MCF 10A (cell line): Measurements from ENCODE around the gene PPFIA2. TPM values are rescaled to one million over a fixed set of nuclear protein-coding genes. Genes with fewer than 3 reads are reported as not detected.
A peak's percentile ranks its signal among the peaks of the same experiment; 100 is the strongest.

Experiments used
- BruUV-seq: library from RNA; stranded (reverse); fragments of 400-500 nt; replicated peaks from 2 replicates; lab custom pipeline; 2021; lab: Mats Ljungman, UMichigan
- CTCF ChIA-PET: fragments of 300-600 bp; sonication (Branson Sonifier 250); formaldehyde crosslinking; extraction: SDS; loops from one replicate; lab custom pipeline; 2021; ENCODE audit warnings: antibody characterized with exemption, inconsistent platforms; lab: Yijun Ruan, JAX
- POLR2A ChIA-PET: fragments of 300-600, 350-650 bp; sonication (Branson Sonifier 250); formaldehyde crosslinking; extraction: SDS; loops from one replicate; lab custom pipeline; 2020; ENCODE audit warnings: antibody characterized with exemption, inconsistent platforms; lab: Yijun Ruan, JAX
- DNase-seq: peaks from one replicate; pipeline ENCODE4 v3.0.0-alpha.2; 2018; ENCODE audit not compliant: unreplicated experiment
- H3K27ac Mint-ChIP-seq: one replicate; pipeline ENCODE4 v1.8.0; 2022; ENCODE audit warnings: mild to moderate bottlenecking, low read depth, mixed read lengths; ENCODE audit not compliant: unreplicated experiment
- H3K27me3 Mint-ChIP-seq: one replicate; pipeline ENCODE4 v1.8.0; 2022; ENCODE audit warnings: mixed read lengths; ENCODE audit not compliant: insufficient read depth, unreplicated experiment
- H3K36me3 Mint-ChIP-seq: one replicate; pipeline ENCODE4 v1.8.0; 2022; ENCODE audit warnings: mild to moderate bottlenecking, moderate library complexity, mixed read lengths; ENCODE audit not compliant: insufficient read depth, unreplicated experiment
- H3K4me1 Mint-ChIP-seq: one replicate; pipeline ENCODE4 v1.8.0; 2022; ENCODE audit warnings: mixed read lengths; ENCODE audit not compliant: insufficient read depth, unreplicated experiment
- H3K4me3 Mint-ChIP-seq: one replicate; pipeline ENCODE4 v1.8.0; 2022; ENCODE audit warnings: mild to moderate bottlenecking, moderate library complexity, mixed read lengths; ENCODE audit not compliant: unreplicated experiment
- H3K9me3 Mint-ChIP-seq: one replicate; pipeline ENCODE4 v1.8.0; 2022; ENCODE audit warnings: mixed read lengths; ENCODE audit not compliant: unreplicated experiment
- intact Hi-C: fragments of 100-400 bp; cut with micrococcal nuclease; formaldehyde crosslinking; loops from 2 replicates; pipeline ENCODE4 v1.14.1; 2022
- total RNA-seq: library from RNA; stranded (reverse); gene quantifications from 2 replicates; pipeline ENCODE4 v1.2.3, GENCODE V29; 2022
- TF ChIP-seq, protein P1 (sequence below): fragments of 200-600 bp; IDR thresholded peaks from one replicate; pipeline ENCODE4 v1.8.0; 2022; ENCODE audit warnings: antibody characterized with exemption, mild to moderate bottlenecking; ENCODE audit not compliant: unreplicated experiment

Gene PPFIA2
- total RNA-seq, 1 experiment from 2014 or later, result 2.2 TPM

DNA sequence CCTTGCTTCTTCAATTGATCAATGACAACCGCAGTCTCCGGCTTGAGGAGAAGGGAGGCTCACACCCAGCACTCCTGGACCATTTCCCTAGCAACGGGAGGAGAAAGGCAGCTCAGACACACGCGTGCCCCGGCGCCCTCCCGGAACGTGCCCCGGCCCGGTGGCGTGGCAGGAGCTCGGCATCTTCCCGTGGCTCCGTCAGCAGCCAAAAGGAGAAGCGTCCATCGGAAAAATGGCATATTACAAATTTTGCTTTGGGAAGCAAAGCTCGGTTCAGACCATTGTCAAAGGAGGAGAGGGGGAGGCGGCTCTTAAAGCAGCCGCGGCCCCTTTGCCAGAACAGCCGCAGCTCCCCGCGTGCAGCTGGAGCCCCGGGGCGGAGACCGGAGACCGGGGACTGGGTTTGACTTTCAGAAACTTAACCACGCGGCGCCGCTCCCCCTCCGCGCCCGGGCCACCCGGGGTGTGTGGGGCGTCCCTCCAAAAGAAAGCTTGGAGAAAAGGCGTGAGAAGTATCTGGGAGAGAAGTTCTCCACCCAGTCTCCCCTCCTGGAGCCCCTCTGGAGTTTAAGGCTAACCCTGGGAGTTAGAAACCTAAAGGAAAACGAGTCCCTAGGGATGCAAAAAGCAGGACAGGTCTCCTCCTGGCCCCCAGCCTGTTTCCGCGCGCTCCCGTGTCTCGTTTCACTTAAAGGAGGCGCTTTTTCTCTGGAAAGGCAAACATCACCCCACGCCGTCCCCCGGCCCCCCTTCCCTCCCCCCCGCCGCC is 545 bp downstream of the PPFIA2 start:
- Mint-ChIP-seq H3K36me3 (no peaks in the 10 kb centered on the region), H3K27ac (no peak overlapping the region), H3K4me3 (peak overlapping the region; percentile 74), H3K9me3 (no peaks in the 10 kb centered on the region), H3K4me1 (peaks cover 7% of the 10 kb centered on the region), H3K27me3 (peaks cover 26% of the 10 kb centered on the region)
- DNase-seq, result peak; percentile 48
- intact Hi-C loops, result no loop called here
- CTCF ChIA-PET, result interaction anchor here (0.5 kb wide), 1 partner anchor 483 kb away, joined by 3 read pairs; no protein-coding TSS in a partner anchor
- TF ChIP-seq, protein P1, sequence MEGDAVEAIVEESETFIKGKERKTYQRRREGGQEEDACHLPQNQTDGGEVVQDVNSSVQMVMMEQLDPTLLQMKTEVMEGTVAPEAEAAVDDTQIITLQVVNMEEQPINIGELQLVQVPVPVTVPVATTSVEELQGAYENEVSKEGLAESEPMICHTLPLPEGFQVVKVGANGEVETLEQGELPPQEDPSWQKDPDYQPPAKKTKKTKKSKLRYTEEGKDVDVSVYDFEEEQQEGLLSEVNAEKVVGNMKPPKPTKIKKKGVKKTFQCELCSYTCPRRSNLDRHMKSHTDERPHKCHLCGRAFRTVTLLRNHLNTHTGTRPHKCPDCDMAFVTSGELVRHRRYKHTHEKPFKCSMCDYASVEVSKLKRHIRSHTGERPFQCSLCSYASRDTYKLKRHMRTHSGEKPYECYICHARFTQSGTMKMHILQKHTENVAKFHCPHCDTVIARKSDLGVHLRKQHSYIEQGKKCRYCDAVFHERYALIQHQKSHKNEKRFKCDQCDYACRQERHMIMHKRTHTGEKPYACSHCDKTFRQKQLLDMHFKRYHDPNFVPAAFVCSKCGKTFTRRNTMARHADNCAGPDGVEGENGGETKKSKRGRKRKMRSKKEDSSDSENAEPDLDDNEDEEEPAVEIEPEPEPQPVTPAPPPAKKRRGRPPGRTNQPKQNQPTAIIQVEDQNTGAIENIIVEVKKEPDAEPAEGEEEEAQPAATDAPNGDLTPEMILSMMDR, result no peak
- POLR2A ChIA-PET, result no interaction called here
- BruUV-seq, result no TSS peak

DNA sequence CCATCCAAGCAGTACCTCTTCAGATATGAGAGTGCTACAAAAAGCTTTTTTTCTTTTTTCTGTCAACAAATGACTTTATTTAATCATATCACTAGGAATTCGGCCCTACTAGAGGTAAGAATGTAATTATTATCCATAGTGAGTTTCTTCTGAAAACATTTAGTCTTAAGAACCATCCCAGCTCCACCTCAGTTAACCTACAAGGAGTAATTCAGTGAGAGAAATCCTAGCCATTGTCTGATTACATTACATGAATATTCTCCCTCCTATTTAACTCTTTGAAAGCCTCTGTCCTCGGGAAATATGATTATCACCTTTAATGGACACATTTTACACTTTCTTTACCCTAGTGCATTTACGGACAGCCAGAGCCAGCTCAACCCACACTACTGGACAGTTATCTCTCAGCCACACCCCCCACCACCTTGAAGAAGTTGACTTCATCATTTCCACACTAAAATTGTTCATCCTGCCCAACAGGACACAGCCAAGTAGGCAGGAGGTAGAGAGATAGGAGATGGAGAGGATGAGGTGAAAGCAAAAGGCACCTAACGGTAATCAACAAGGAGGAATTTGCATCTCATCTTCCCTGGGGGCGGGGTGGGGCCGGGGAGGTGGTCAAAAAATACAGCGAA is 1.3 kb downstream of the PPFIA2 start:
- CTCF ChIA-PET, result interaction anchor here (0.5 kb wide), 1 partner anchor 482 kb away, joined by 3 read pairs; no protein-coding TSS in a partner anchor
- H3K4me1 Mint-ChIP-seq, result peaks cover 7% of the 10 kb centered on the region
- no peak overlapping the region for H3K27ac Mint-ChIP-seq
- H3K9me3 Mint-ChIP-seq, result no peaks in the 10 kb centered on the region
- POLR2A ChIA-PET, result no interaction called here
- peaks cover 28% of the 10 kb centered on the region for H3K27me3 Mint-ChIP-seq
- DNase-seq, result no peak
- no peaks in the 10 kb centered on the region for H3K36me3 Mint-ChIP-seq
- intact Hi-C loops, result no loop called here
- peak overlapping the region; percentile 74 for H3K4me3 Mint-ChIP-seq
- TF ChIP-seq, protein P1, result no peak
- no TSS peak for BruUV-seq

DNA sequence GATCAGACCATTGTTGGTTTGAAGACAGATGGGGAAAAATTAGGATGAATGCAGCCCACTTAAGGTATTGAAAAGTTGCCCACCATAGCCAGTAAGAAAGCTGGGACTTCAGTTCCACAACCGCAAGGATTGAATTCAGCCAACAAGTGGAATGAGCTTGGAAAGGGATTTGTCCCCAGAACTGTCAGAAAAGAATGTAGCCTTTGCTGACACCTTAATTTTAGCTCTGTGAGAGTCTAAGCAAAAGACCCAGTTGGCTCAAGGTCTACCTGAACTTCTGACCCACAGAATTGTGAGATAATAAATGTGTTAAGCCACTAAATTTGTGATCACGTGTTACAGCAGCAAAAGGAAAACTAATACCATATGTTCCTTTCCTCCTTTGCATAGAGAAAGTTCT is 29.4 kb downstream of the PPFIA2 start:
- Mint-ChIP-seq H3K27me3 (peaks cover 66% of the 10 kb centered on the region), H3K9me3 (no peaks in the 10 kb centered on the region), H3K4me3 (no peak overlapping the region), H3K27ac (no peak overlapping the region), H3K36me3 (no peaks in the 10 kb centered on the region), H3K4me1 (no peaks in the 10 kb centered on the region)
- ChIA-PET CTCF (interaction anchor here (0.6 to 0.9 kb wide), 2 partner anchors 12 to 208 kb away, joined by 3 read pairs; no protein-coding TSS in a partner anchor), POLR2A (no interaction called here)
- TF ChIP-seq, protein P1, result no peak
- no TSS peak for BruUV-seq
- no peak for DNase-seq
- intact Hi-C loops, result no loop called here

DNA sequence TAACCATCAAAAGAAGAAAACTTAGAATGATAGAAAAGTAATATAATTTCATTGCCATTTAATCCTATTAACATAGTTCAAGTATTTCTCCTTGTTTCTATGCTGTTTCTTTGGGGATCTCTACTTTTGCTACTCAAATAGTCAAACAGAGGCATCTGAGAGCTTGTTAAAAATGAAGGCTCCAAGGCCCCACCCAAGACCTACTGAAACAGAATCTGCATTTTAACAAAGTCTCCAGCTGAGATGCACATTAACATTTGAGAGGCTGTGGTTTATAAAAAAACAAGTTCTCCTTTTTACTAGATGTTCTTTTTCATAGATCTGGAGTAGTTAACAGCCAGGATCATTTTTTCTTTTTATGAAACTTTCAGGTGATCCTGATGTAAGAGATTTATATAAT is 31.8 kb downstream of the PPFIA2 start:
- H3K4me1 Mint-ChIP-seq, result no peaks in the 10 kb centered on the region
- ChIA-PET POLR2A (interaction anchor here (0.6 kb wide), 1 partner anchor 341 kb away, joined by 3 read pairs; no protein-coding TSS in a partner anchor), CTCF (interaction anchor here (1.4 kb wide), 1 partner anchor 631 kb away, joined by 5 read pairs; the partner anchor contains the start of genes CCDC59 and METTL25)
- H3K36me3 Mint-ChIP-seq, result no peaks in the 10 kb centered on the region
- no peak overlapping the region for H3K4me3 Mint-ChIP-seq
- no peaks in the 10 kb centered on the region for H3K9me3 Mint-ChIP-seq
- TF ChIP-seq, protein P1, result no peak
- no TSS peak for BruUV-seq
- no peak overlapping the region for H3K27ac Mint-ChIP-seq
- peaks cover 44% of the 10 kb centered on the region for H3K27me3 Mint-ChIP-seq
- no peak for DNase-seq
- intact Hi-C loops, result no loop called here
